ENCODE data around the gene KRTAP10-9. TPM values are rescaled to one million over a fixed set of nuclear protein-coding genes. Genes with fewer than 3 reads are reported as not detected.
"Not testable (repeated sequence)": the region's sequence is repeated elsewhere in the genome, so short reads cannot be mapped to it uniquely, and the experiment has no call there.

Gene KRTAP10-9
- total and polyA plus RNA-seq, 5 donors = not detected

DNA sequence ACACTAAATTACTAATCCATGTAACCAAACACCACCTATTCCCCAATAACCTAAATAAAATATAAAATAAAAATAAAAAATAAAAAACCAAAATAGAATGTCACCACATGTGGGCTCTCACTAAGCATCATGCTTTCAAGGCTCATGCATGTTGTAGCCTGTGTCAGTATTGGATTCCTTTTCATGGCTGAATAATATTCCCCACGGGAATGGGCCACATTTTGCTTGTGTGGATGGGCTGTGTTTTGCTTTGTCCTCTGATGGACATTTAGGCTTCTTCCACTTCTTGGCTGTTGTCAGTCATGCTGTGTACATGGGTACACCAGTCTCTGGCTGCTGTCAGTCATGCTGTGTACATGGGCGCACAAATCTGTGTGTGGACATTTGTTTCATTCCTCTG is 37.8 kb upstream of the KRTAP10-9 start:
- DNase-seq (no peak), ATAC-seq (no peak)
- intact Hi-C loops (cut with DNase I) = no loop called here
- Histone ChIP-seq H3K4me3 (ENCODE audit: low read length) (no peak overlapping the region), H3K27ac (ENCODE audit: low read length) (no peak overlapping the region), H3K27me3 (ENCODE audit: control insufficient read depth, insufficient read depth) (no peaks in the 10 kb centered on the region), H3K4me1 (ENCODE audit: control insufficient read depth, insufficient read depth, low read length) (no peaks in the 10 kb centered on the region), H3K9me3 (ENCODE audit: control insufficient read depth, low read length) (no peaks in the 10 kb centered on the region)
- WGBS = 96% methylated on average over 2 of the region's 2 CpGs

DNA sequence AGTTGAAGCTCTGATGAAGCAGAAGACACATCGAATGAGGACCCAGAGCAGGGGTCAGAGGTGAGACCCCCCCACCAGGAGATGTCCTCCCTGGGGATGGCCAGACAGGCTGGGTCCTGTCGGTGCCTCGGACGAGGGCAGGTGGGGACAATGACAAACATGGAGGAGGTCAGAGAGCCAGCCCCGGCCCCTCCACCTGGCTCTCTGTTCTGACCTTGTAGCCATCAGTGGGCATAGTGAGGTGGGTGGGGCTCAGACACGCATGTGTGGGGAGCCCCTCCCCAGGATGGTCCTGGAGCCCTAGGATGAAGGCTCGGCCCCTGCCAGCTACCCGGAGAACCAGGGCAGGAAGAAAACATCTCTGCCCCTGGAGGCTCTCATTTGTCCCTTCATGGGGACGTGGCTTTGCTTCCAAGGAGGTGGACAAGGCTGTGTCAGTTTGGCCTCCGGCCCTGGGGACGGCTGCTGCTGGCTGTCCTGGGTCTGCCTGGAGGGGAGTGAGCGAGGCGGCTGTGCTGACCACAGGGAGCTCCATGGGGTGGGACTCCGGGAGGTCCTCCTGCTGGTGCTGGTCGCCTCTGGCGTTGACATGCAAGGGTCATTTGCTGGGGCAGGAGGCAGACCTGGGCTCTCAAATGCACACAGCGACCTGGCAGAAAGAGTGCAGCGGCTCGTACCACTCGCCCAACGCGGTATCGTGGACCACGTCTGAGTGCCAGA is 37.1 kb upstream of the KRTAP10-9 start:
- intact Hi-C loops (cut with DNase I) = no loop called here
- no peak overlapping the region for H3K27ac ChIP-seq (ENCODE audit: low read length)
- no peaks in the 10 kb centered on the region for H3K9me3 ChIP-seq (ENCODE audit: control insufficient read depth, low read length)
- H3K4me1 ChIP-seq (ENCODE audit: control insufficient read depth, insufficient read depth, low read length) = no peaks in the 10 kb centered on the region
- DNase-seq (peak in 1 of 3 donors; percentile 36), ATAC-seq (peak in 1 of 2 donors; percentile 8)
- no peaks in the 10 kb centered on the region for H3K27me3 ChIP-seq (ENCODE audit: control insufficient read depth, insufficient read depth)
- WGBS = 74% methylated on average over 24 of the region's 24 CpGs
- H3K4me3 ChIP-seq (ENCODE audit: low read length) = no peak overlapping the region

DNA sequence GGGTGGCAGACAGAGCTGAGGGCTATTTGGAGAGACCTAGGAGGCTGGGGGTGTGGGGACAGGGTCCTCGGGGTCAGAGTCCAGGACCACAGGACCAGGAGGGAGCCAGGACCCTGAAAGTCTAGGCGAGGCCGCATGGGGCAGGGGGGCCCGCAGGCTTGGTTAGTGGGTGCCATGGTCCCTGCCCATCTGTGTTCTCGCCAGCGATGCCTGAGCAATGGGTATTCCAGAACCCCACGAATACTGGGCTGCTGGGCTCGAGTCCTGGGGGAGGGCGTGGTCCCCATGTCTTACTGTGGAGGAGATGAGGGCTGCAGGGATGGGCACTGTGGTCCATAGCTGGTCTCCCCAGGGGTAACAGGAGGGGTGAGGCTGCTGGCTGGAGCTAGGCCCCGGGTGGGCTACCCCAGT is 36.6 kb upstream of the KRTAP10-9 start:
- Histone ChIP-seq H3K27ac (ENCODE audit: low read length) (no peak overlapping the region), H3K4me1 (ENCODE audit: control insufficient read depth, insufficient read depth, low read length) (no peaks in the 10 kb centered on the region), H3K9me3 (ENCODE audit: control insufficient read depth, low read length) (no peaks in the 10 kb centered on the region), H3K4me3 (ENCODE audit: low read length) (no peak overlapping the region), H3K27me3 (ENCODE audit: control insufficient read depth, insufficient read depth) (no peaks in the 10 kb centered on the region)
- ATAC-seq (peak in 1 of 2 donors; percentile 34), DNase-seq (no peak)
- 80% methylated on average over 10 of the region's 10 CpGs for WGBS
- intact Hi-C loops (cut with DNase I) = no loop called here

- H3K4me1 ChIP-seq (ENCODE audit: control insufficient read depth, insufficient read depth, low read length); H3K4me3 ChIP-seq (ENCODE audit: low read length); H3K27me3 ChIP-seq (ENCODE audit: control insufficient read depth, insufficient read depth); H3K9me3 ChIP-seq (ENCODE audit: control insufficient read depth, low read length); H3K27ac ChIP-seq (ENCODE audit: low read length); ATAC-seq; intact Hi-C loops (cut with DNase I): not testable (repeated sequence)
- peak in 1 of 3 donors; percentile 35 for DNase-seq
- 57% methylated on average over 18 of the region's 19 CpGs for WGBS
Measured at GRCh38 chr21:44590897-44591800, 35.7 kb upstream of the KRTAP10-9 start.

GRCh38 chr21:44591801-44592130 is 35.1 kb upstream of the KRTAP10-9 start:
- 51% methylated on average over 4 of the region's 4 CpGs for WGBS
- H3K27me3 ChIP-seq (ENCODE audit: control insufficient read depth, insufficient read depth); DNase-seq; H3K27ac ChIP-seq (ENCODE audit: low read length); H3K4me3 ChIP-seq (ENCODE audit: low read length); H3K9me3 ChIP-seq (ENCODE audit: control insufficient read depth, low read length); ATAC-seq; H3K4me1 ChIP-seq (ENCODE audit: control insufficient read depth, insufficient read depth, low read length); intact Hi-C loops (cut with DNase I): not testable (repeated sequence)

GRCh38 chr21:44592446-44593311 is 34.2 kb upstream of the KRTAP10-9 start, which contains the start of gene KRTAP10-6:
TSS of gene KRTAP10-6 (minus strand) at chr21:44592505. CDS start at chr21:44592484, 21 bp downstream.
- Histone ChIP-seq H3K27me3 (ENCODE audit: control insufficient read depth, insufficient read depth) (no peaks in the 10 kb centered on the region), H3K27ac (ENCODE audit: low read length) (no peak within 1 kb of the TSS), H3K4me1 (ENCODE audit: control insufficient read depth, insufficient read depth, low read length) (no peaks in the 10 kb centered on the region), H3K4me3 (ENCODE audit: low read length) (no peak within 1 kb of the TSS), H3K9me3 (ENCODE audit: control insufficient read depth, low read length) (no peaks in the 10 kb centered on the region)
- ATAC-seq (peak; percentile 17 to 26), DNase-seq (peak in 1 of 3 donors; percentile 45)
- 71% methylated on average over 33 of the region's 33 CpGs for WGBS
- intact Hi-C loops (cut with DNase I) = no loop called here

DNA sequence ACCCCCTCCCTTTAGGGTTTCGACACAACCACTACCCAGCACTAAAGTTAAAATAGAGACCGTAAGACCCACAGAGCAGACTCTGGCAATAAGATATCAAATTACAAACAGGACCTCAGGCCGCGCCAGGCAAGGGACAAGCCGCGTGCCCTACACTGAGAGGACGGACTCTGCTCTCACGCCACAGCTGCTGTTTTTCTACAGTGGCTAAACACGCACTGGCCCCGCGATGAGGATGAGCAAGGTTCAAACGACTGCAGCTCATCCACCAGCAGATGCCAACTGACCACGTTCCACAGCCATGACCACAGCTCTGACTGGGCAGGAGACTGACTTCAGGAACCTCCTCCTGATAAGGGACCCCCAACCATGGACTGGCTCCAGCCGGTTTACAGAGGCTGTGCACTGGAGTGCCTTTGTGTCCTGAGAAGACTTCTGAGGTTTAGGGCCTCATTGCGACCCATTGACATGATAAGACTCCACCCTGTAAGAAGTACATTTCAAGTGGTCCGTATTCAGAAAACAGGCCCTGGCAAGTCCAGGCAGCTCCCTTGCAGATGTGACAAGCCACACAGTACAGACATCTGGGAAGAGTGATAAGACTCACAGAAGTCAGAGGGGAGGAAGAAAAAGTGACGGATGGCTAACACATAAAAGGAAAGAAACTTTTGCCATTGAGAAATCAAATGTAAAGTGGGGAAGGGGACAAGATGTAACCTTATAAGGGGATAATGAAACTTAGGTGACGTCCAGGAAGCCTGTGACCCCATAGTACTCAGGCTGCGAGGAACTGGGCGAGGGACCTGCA is 33.1 kb upstream of the KRTAP10-9 start:
- Histone ChIP-seq H3K9me3 (ENCODE audit: control insufficient read depth, low read length) (no peaks in the 10 kb centered on the region), H3K4me1 (ENCODE audit: control insufficient read depth, insufficient read depth, low read length) (no peaks in the 10 kb centered on the region), H3K4me3 (ENCODE audit: low read length) (no peak overlapping the region), H3K27ac (ENCODE audit: low read length) (no peak overlapping the region), H3K27me3 (ENCODE audit: control insufficient read depth, insufficient read depth) (no peaks in the 10 kb centered on the region)
- ATAC-seq = peak in 1 of 2 donors; percentile 39
- intact Hi-C loops (cut with DNase I) = no loop called here
- 39% methylated on average over 20 of the region's 20 CpGs for WGBS
- DNase-seq = peak in 1 of 3 donors; percentile 27

DNA sequence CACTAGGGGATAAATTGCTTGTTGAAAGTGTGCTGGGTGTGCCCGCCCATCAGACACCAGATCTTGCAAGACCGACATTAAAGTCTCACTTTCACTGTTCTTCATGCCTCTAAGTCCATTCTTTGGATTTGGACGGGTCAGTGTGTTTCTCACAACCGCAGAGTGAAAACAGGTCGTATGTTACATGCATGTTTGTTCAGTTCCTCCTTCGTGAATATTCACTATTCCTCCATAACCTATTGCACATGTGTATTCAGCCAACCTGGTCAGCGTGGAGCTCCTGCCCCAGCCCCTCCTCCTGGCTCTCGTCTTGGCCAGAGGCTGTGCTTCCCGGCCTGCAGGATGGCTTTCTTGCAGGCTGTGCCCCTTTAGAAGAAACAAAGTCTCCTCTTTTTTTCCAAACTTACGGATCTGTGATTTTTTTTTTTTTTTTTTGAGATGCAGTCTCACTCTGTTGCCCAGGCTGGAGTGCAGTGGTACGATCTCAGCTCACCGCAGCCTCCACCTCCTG is 32.4 kb upstream of the KRTAP10-9 start:
- no peaks in the 10 kb centered on the region for H3K4me1 ChIP-seq (ENCODE audit: control insufficient read depth, insufficient read depth, low read length)
- ATAC-seq (no peak), DNase-seq (no peak)
- H3K27me3 ChIP-seq (ENCODE audit: control insufficient read depth, insufficient read depth) = no peaks in the 10 kb centered on the region
- no peak overlapping the region for H3K27ac ChIP-seq (ENCODE audit: low read length)
- intact Hi-C loops (cut with DNase I) = no loop called here
- 76% methylated on average over 12 of the region's 12 CpGs for WGBS
- H3K9me3 ChIP-seq (ENCODE audit: control insufficient read depth, low read length) = no peaks in the 10 kb centered on the region
- H3K4me3 ChIP-seq (ENCODE audit: low read length) = no peak overlapping the region

- Histone ChIP-seq H3K27ac (ENCODE audit: low read length) (no peak overlapping the region), H3K9me3 (ENCODE audit: control insufficient read depth, low read length) (no peaks in the 10 kb centered on the region), H3K27me3 (ENCODE audit: control insufficient read depth, insufficient read depth) (no peaks in the 10 kb centered on the region), H3K4me1 (ENCODE audit: control insufficient read depth, insufficient read depth, low read length) (no peaks in the 10 kb centered on the region), H3K4me3 (ENCODE audit: low read length) (no peak overlapping the region)
- no peak for DNase-seq
- ATAC-seq = no peak
- intact Hi-C loops (cut with DNase I) = no loop called here
- WGBS = 79% methylated on average over 6 of the region's 6 CpGs
Measured at GRCh38 chr21:44595524-44595923, 31.4 kb upstream of the KRTAP10-9 start.
